ENCODE data around the gene ITGA5. TPM values are rescaled to one million over a fixed set of nuclear protein-coding genes. Genes with fewer than 3 reads are reported as not detected.

ITGA5 gene
- total RNA-seq, 1 experiment from 2014 or later = 75.8 TPM

DNA sequence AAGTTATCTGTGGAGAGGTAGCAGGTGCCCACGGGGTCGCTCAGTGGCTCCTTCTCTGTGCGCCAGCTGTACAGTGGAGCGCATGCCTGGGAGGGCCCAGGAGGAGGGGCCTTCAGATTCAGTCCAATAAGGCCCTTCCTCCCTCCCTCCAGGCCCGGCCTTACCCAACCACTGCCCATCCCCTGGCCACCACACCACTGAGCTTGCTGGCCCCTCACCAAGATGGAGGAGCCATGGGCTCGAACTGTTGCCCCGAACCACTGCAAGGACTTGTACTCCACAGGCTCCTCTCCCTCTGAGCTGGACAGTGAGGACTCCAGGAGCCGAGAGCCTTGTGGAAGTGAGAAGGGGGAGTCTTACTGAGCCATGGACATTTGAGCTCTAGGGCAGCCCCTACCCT, 9.8 kb downstream of the ITGA5 start:
- in situ Hi-C loops (cut with HindIII; ENCODE audit: low pct_unique_long_range_greater_than_20kb, low sequenced_read_pairs) (no loop called here), intact Hi-C loops (cut with micrococcal nuclease; ENCODE audit: unreplicated experiment) (no loop called here)
- Histone ChIP-seq H3K27me3 (ENCODE audit: control insufficient read depth, insufficient read depth, low read length) (no peaks in the 10 kb centered on the region), H3K27ac (ENCODE audit: low read length) (no peak overlapping the region), H3K4me1 (ENCODE audit: control insufficient read depth, insufficient read depth, low read length) (peaks cover 12% of the 10 kb centered on the region), H3K4me3 (ENCODE audit: low read depth in 2 of 2, low read length in 2 of 2) (no peak overlapping the region), H3K36me3 (ENCODE audit: control insufficient read depth, insufficient read depth, low read length) (no peaks in the 10 kb centered on the region; the same call in none of the 2 replicates), H3K9me3 (ENCODE audit: control insufficient read depth, insufficient read depth, low read depth, low read length) (no peaks in the 10 kb centered on the region)
- ChIA-PET POLR2A (no interaction called here), CTCF (interaction anchor here (0.6 to 1.4 kb wide), 4 partner anchors 7 to 30 kb away, joined by 5 to 10 read pairs (median 6); no protein-coding TSS in a partner anchor)
- no peak for ATAC-seq
- BruUV-seq (replicated peaks) = no TSS peak
- no peak for DNase-seq (ENCODE audit: low read depth, low spot score)
- TF ChIP-seq REST (IDR thresholded peaks at IDR 0.05; ENCODE audit: insufficient read depth in 1 of 2, low read depth in 2 of 2, low read length in 1 of 2) = no peak

DNA sequence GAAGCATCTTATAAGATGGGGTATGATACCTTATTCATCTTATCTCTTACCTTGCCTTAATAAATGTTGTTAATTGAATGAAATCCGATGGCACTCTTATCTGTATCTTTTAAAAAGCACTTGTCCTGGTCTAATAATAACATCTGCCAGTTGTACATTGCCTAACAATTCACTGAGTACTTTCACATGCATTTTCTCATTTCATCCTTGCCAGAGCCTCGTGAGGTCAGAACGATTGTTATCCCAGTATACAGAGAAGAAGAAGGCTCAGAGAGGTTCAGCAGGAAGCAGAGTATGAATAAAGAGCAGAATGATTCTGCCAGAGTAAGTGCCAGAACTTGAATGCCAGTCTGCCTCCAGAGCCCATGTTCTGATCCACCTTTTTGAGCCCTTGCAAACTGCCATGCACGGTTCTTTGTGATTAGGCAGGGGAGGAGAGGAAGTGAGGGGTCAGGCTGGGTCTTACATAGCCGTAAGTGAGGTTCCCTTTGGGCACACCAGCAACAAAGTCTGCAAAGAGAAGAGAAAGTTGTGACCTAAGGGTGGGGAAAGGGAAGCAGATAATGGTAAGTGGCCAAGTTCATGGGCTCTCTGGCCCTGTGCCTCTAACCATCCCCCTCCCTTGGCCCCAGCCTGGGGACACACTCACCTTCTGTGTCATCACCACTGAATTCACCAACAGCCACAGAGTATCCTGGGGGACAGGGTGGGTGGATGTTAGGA, 11.7 kb downstream of the ITGA5 start:
- no peak overlapping the region for H3K27ac ChIP-seq (ENCODE audit: low read length)
- TF ChIP-seq, protein P1, sequence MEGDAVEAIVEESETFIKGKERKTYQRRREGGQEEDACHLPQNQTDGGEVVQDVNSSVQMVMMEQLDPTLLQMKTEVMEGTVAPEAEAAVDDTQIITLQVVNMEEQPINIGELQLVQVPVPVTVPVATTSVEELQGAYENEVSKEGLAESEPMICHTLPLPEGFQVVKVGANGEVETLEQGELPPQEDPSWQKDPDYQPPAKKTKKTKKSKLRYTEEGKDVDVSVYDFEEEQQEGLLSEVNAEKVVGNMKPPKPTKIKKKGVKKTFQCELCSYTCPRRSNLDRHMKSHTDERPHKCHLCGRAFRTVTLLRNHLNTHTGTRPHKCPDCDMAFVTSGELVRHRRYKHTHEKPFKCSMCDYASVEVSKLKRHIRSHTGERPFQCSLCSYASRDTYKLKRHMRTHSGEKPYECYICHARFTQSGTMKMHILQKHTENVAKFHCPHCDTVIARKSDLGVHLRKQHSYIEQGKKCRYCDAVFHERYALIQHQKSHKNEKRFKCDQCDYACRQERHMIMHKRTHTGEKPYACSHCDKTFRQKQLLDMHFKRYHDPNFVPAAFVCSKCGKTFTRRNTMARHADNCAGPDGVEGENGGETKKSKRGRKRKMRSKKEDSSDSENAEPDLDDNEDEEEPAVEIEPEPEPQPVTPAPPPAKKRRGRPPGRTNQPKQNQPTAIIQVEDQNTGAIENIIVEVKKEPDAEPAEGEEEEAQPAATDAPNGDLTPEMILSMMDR (IDR thresholded peaks at IDR 0.05) = no peak
- TF ChIP-seq SIN3A (IDR thresholded peaks at IDR 0.05; ENCODE audit: borderline replicate concordance, insufficient read depth, low read depth, low read length) (no peak), TCF7L2 (IDR thresholded peaks at IDR 0.05; ENCODE audit: low read depth, low read length) (no peak), POLR2AphosphoS5 (IDR thresholded peaks at IDR 0.05; ENCODE audit: low read depth, low read length) (no peak), REST (IDR thresholded peaks at IDR 0.05; ENCODE audit: insufficient read depth in 1 of 2, low read depth in 2 of 2, low read length in 1 of 2) (no peak)
- H3K27me3 ChIP-seq (ENCODE audit: control insufficient read depth, insufficient read depth, low read length) = no peaks in the 10 kb centered on the region
- in situ Hi-C loops (cut with HindIII; ENCODE audit: low pct_unique_long_range_greater_than_20kb, low sequenced_read_pairs) = no loop called here
- ATAC-seq = no peak
- no peak for DNase-seq (ENCODE audit: low read depth, low spot score)
- CTCF ChIA-PET = no interaction called here
- intact Hi-C loops (cut with micrococcal nuclease; ENCODE audit: unreplicated experiment) = no loop called here
- POLR2A ChIA-PET = no interaction called here
- no TSS peak for BruUV-seq (replicated peaks)
- no peaks in the 10 kb centered on the region; the same call in none of the 2 replicates for H3K36me3 ChIP-seq (ENCODE audit: control insufficient read depth, insufficient read depth, low read length)
- no peak overlapping the region for H3K4me3 ChIP-seq (ENCODE audit: low read depth in 2 of 2, low read length in 2 of 2)
- no peaks in the 10 kb centered on the region; the same call in 1 of the 2 replicates for H3K4me1 ChIP-seq (ENCODE audit: control insufficient read depth, insufficient read depth, low read length)
- H3K9me3 ChIP-seq (ENCODE audit: control insufficient read depth, insufficient read depth, low read depth, low read length) = no peaks in the 10 kb centered on the region

Measured in Panc1 (cell line).